Caco-2 (cell line): ENCODE results near the gene LDB2. TPM values are rescaled to one million over a fixed set of nuclear protein-coding genes. Genes with fewer than 3 reads are reported as not detected.

ENCODE experiments used
- BruUV-seq: library from RNA; stranded (reverse); fragments of 400-500 nt; replicated peaks from 2 replicates; lab custom pipeline; 2021; lab: Mats Ljungman, UMichigan
- CTCF ChIA-PET: fragments of 300-600 bp; sonication (Branson Sonifier 250); formaldehyde crosslinking; loops from one replicate; lab custom pipeline; 2022; ENCODE audit warnings: antibody characterized with exemption; lab: Charles Lee
- POLR2A ChIA-PET: fragments of 300-600 bp; sonication (Branson Sonifier 250); formaldehyde crosslinking; loops from one replicate; lab custom pipeline; 2022; ENCODE audit warnings: antibody characterized with exemption; lab: Charles Lee
- DNase-seq, 2 experiments: peaks; one replicate each; pipeline versions ENCODE4 v3.0.0 to v3.0.0-alpha.2; 2020 to 2022
- H3K27me3 ChIP-seq: replicated peaks from 2 replicates; pipeline ENCODE4 v1.6.0; 2011; ENCODE audit warnings: low read length; ENCODE audit not compliant: control insufficient read depth, insufficient read depth
- H3K36me3 ChIP-seq: 2 replicates; pipeline ENCODE4 v1.5.1; 2011; ENCODE audit warnings: low read length; ENCODE audit not compliant: control insufficient read depth, insufficient read depth
- H3K4me1 ChIP-seq: fragments of 250-450 bp; sonication (Bioruptor Pico); 2 replicates; pipeline ENCODE4 v1.5.1; 2020; ENCODE audit warnings: mild to moderate bottlenecking
- H3K4me3 ChIP-seq: 2 replicates; pipeline ENCODE4 v1.5.1; 2011; ENCODE audit warnings: low read depth, mild to moderate bottlenecking, control low read depth, low read length
- H3K9me3 ChIP-seq: fragments of 250-450 bp; sonication (Bioruptor Pico); 2 replicates; pipeline ENCODE4 v1.5.1; 2020; ENCODE audit warnings: mild to moderate bottlenecking, moderate library complexity
- H3K27ac Mint-ChIP-seq: one replicate; pipeline ENCODE4 v1.8.0; 2022; ENCODE audit warnings: mixed read lengths; ENCODE audit not compliant: unreplicated experiment
- H3K27me3 Mint-ChIP-seq: one replicate; pipeline ENCODE4 v1.8.0; 2022; ENCODE audit warnings: mixed read lengths; ENCODE audit not compliant: insufficient read depth, unreplicated experiment
- H3K36me3 Mint-ChIP-seq: one replicate; pipeline ENCODE4 v1.8.0; 2022; ENCODE audit warnings: mild to moderate bottlenecking, mixed read lengths; ENCODE audit not compliant: insufficient read depth, unreplicated experiment
- H3K4me1 Mint-ChIP-seq: one replicate; pipeline ENCODE4 v1.8.0; 2022; ENCODE audit warnings: low read depth, mixed read lengths; ENCODE audit not compliant: unreplicated experiment
- H3K4me3 Mint-ChIP-seq: one replicate; pipeline ENCODE4 v1.8.0; 2022; ENCODE audit warnings: mild to moderate bottlenecking, moderate library complexity, mixed read lengths; ENCODE audit not compliant: unreplicated experiment
- H3K9me3 Mint-ChIP-seq: one replicate; pipeline ENCODE4 v1.8.0; 2022; ENCODE audit warnings: mixed read lengths; ENCODE audit not compliant: unreplicated experiment
- CTCF ChIP-seq, 2 experiments: fragments of 200-600 bp in 1 of 2; IDR thresholded peaks; 1 replicate in 1 of 2; 2 replicates in 1 of 2; pipeline versions ENCODE4 v1.5.1 to v1.8.0; 2011 to 2022; ENCODE audit warnings: antibody characterized with exemption in 1 of 2, control low read depth in 1 of 2, inconsistent platforms in 1 of 2, low read depth in 1 of 2, low read length in 1 of 2, mild to moderate bottlenecking in 1 of 2, moderate library complexity in 1 of 2; ENCODE audit not compliant: insufficient read depth in 1 of 2, severe bottlenecking in 1 of 2, unreplicated experiment in 1 of 2
- intact Hi-C: fragments of 100-400 bp; cut with micrococcal nuclease; formaldehyde crosslinking; loops from one replicate; pipeline ENCODE4 v1.10.0; 2022; ENCODE audit not compliant: unreplicated experiment
- total RNA-seq: library from RNA; stranded (reverse); gene quantifications from 2 replicates; pipeline ENCODE4 v1.2.3, GENCODE V29; 2022

The LDB2 gene
- total RNA-seq, 1 experiment from 2014 or later, result not detected

DNA sequence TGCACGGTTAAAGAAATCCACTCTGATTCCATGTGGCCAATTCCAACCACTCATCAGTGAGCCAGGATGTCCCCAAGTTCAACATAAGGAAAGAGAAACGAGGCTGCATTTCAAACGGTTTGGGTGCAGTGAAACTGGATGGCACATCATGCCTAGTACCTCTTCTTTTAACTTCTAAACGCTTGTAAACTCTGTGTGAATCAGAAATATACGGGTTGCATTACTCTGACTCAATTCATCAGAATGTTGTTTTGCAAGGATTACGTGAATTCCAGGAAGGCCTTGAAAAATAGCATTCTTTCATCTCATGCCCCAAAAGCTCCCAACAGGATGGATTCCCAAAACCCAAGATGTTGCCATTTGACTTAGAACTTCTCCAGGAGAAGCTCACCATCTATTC lies 270.4 kb downstream of the LDB2 start:
- CTCF ChIA-PET, result interaction anchor here (0.7 kb wide), 1 partner anchor 722 kb away, joined by 6 read pairs; no protein-coding TSS in a partner anchor
- BruUV-seq, result no TSS peak
- no peak for DNase-seq
- H3K9me3 Mint-ChIP-seq, result no peaks in the 10 kb centered on the region
- no peak overlapping the region for H3K4me3 ChIP-seq
- no peak for TF ChIP-seq CTCF (IDR thresholded peaks at IDR 0.05; ENCODE audit: insufficient read depth in 1 of 2, low read depth in 1 of 2, low read length in 1 of 2, severe bottlenecking in 1 of 2, unreplicated experiment in 1 of 2)
- H3K4me3 Mint-ChIP-seq, result no peak overlapping the region
- no peaks in the 10 kb centered on the region for H3K36me3 Mint-ChIP-seq
- no peaks in the 10 kb centered on the region for H3K27me3 Mint-ChIP-seq
- no peaks in the 10 kb centered on the region for H3K4me1 ChIP-seq
- intact Hi-C loops, result no loop called here
- H3K27ac Mint-ChIP-seq, result no peak overlapping the region
- no peaks in the 10 kb centered on the region for H3K36me3 ChIP-seq
- no peaks in the 10 kb centered on the region for H3K9me3 ChIP-seq
- peaks cover 7% of the 10 kb centered on the region for H3K4me1 Mint-ChIP-seq
- H3K27me3 ChIP-seq, result no peaks in the 10 kb centered on the region
- POLR2A ChIA-PET, result no interaction called here

DNA sequence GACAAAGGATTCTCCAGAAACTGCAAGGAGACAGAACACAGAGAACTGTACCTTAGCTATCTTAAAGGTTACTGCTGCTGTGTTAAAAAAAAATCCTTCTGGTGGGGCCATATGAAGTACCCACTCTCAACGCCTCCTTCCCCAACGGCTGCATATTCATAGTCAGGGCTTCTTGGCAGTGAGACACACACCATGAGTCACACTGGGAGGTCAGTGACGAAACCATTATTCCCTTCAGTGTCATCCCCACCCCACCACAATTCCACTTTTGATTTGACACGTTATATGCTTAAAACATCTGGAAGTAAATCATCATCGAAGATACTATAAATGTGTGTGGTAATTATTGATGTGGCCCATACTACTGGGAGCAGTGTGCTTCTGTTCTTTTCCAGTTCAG lies 271.5 kb downstream of the LDB2 start:
- H3K27me3 Mint-ChIP-seq, result no peaks in the 10 kb centered on the region
- ChIA-PET POLR2A (no interaction called here), CTCF (no interaction called here)
- BruUV-seq, result no TSS peak
- intact Hi-C loops, result no loop called here
- H3K9me3 Mint-ChIP-seq, result no peaks in the 10 kb centered on the region
- no peak for DNase-seq
- H3K4me1 Mint-ChIP-seq, result peaks cover 7% of the 10 kb centered on the region
- Histone ChIP-seq H3K27me3 (no peaks in the 10 kb centered on the region), H3K36me3 (no peaks in the 10 kb centered on the region), H3K4me1 (no peaks in the 10 kb centered on the region), H3K9me3 (no peaks in the 10 kb centered on the region), H3K4me3 (no peak overlapping the region)
- no peaks in the 10 kb centered on the region for H3K36me3 Mint-ChIP-seq
- no peak overlapping the region for H3K27ac Mint-ChIP-seq
- no peak overlapping the region for H3K4me3 Mint-ChIP-seq
- TF ChIP-seq CTCF (IDR thresholded peaks at IDR 0.05; ENCODE audit: insufficient read depth in 1 of 2, low read depth in 1 of 2, low read length in 1 of 2, severe bottlenecking in 1 of 2, unreplicated experiment in 1 of 2), result no peak

DNA sequence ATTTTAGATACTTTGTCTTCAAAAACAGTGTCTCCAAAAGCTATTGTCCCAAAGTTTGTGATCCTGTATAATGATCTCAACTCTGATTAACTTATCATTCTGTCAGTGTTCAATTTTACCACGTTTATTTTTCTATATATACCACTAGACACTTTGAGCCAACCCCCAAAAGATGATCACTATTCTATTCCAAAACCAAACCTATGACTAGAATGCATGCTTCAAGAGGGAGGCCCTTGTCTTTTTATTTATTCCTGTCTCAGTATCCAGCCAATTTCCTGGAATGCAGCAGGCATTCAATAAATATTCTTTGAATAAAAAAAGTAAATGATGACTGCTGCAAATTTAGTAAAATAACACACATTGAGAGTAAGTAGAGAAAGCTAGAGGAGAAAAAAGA lies 275.6 kb downstream of the LDB2 start:
- no peaks in the 10 kb centered on the region for H3K27me3 ChIP-seq
- H3K4me1 ChIP-seq, result no peaks in the 10 kb centered on the region
- TF ChIP-seq CTCF (IDR thresholded peaks at IDR 0.05; ENCODE audit: insufficient read depth in 1 of 2, low read depth in 1 of 2, low read length in 1 of 2, severe bottlenecking in 1 of 2, unreplicated experiment in 1 of 2), result no peak
- ChIA-PET POLR2A (no interaction called here), CTCF (no interaction called here)
- no peaks in the 10 kb centered on the region for H3K36me3 Mint-ChIP-seq
- peaks cover 1% of the 10 kb centered on the region for H3K27me3 Mint-ChIP-seq
- H3K4me1 Mint-ChIP-seq, result no peaks in the 10 kb centered on the region
- intact Hi-C loops, result no loop called here
- H3K36me3 ChIP-seq, result no peaks in the 10 kb centered on the region
- H3K9me3 ChIP-seq, result no peaks in the 10 kb centered on the region
- no peak overlapping the region for H3K4me3 Mint-ChIP-seq
- no peak for DNase-seq
- no TSS peak for BruUV-seq
- no peak overlapping the region for H3K27ac Mint-ChIP-seq
- H3K4me3 ChIP-seq, result no peak overlapping the region
- no peaks in the 10 kb centered on the region for H3K9me3 Mint-ChIP-seq
